Lower leg skin (tissue), 3 donors: ENCODE data around the gene DCAF15.

Experiments
- CTCF ChIP-seq, 3 donors: fragments of 450-650 bp; IDR thresholded peaks; one replicate each; pipeline ENCODE4 v1.5.1; 2016; ENCODE audit warnings: antibody characterized with exemption in 3 of 3, mild to moderate bottlenecking in 3 of 3, moderate library complexity in 2 of 3
- POLR2A ChIP-seq, 2 donors: fragments of 450-650 bp; IDR thresholded peaks; one replicate each; pipeline ENCODE4 v1.6.1; 2016 to 2017; ENCODE audit warnings: antibody characterized with exemption in 2 of 2, mild to moderate bottlenecking in 1 of 2, moderate library complexity in 1 of 2

GRCh38 chr19:13902993-13903555, 49.2 kb upstream of the DCAF15 start:
- TF ChIP-seq CTCF (IDR thresholded peaks at IDR 0.05) (no peak), POLR2A (IDR thresholded peaks at IDR 0.05) (no peak)
